Parathyroid adenoma (tissue), 2 donors: ENCODE data around the gene HGS.

Experiments
- H2AFZ ChIP-seq: fragments of 300-600 bp; sonication (generic); one replicate; pipeline ENCODE4 v1.7.0; 2017; ENCODE audit warnings: antibody characterized with exemption, mild to moderate bottlenecking
- H3K27ac ChIP-seq: fragments of 300-600 bp; sonication (generic); one replicate; pipeline ENCODE4 v1.7.0; 2017
- H3K27me3 ChIP-seq: fragments of 300-600 bp; sonication (generic); one replicate; pipeline ENCODE4 v1.7.0; 2017; ENCODE audit warnings: low read length; ENCODE audit not compliant: control insufficient read depth, insufficient read depth
- H3K36me3 ChIP-seq: fragments of 300-600 bp; sonication (generic); one replicate; pipeline ENCODE4 v1.7.0; 2017; ENCODE audit warnings: low read length; ENCODE audit not compliant: control insufficient read depth, insufficient read depth
- H3K4me1 ChIP-seq: fragments of 300-600 bp; sonication (generic); one replicate; pipeline ENCODE4 v1.7.0; 2017; ENCODE audit warnings: control low read depth
- H3K4me2 ChIP-seq: fragments of 300-600 bp; sonication (generic); one replicate; pipeline ENCODE4 v1.7.0; 2017; ENCODE audit warnings: low read length
- H3K4me3 ChIP-seq: fragments of 300-600 bp; sonication (generic); one replicate; pipeline ENCODE4 v1.7.0; 2017; ENCODE audit warnings: low read depth, low read length
- H3K79me2 ChIP-seq: fragments of 300-600 bp; sonication (generic); one replicate; pipeline ENCODE4 v1.7.0; 2017; ENCODE audit warnings: control low read depth
- H3K9ac ChIP-seq: fragments of 300-600 bp; sonication (generic); one replicate; pipeline ENCODE4 v1.7.0; 2017; ENCODE audit warnings: mild to moderate bottlenecking
- H3K9me3 ChIP-seq: fragments of 300-600 bp; sonication (generic); one replicate; pipeline ENCODE4 v1.7.0; 2017; ENCODE audit warnings: low read length; ENCODE audit not compliant: control insufficient read depth
- TF ChIP-seq, protein P1 (sequence below): fragments of 300-600 bp; sonication (generic); IDR thresholded peaks from one replicate; pipeline ENCODE4 v1.7.0; 2017; ENCODE audit warnings: antibody characterized with exemption, mild to moderate bottlenecking
- donor health status: primary hyperparathyroidism.

Gene HGS

GRCh38 chr17:81638683-81639082, 45.1 kb upstream of the HGS start:
- Histone ChIP-seq H3K4me3 (no peak overlapping the region), H3K27ac (no peak overlapping the region), H3K4me1 (peaks cover 3% of the 10 kb centered on the region), H3K79me2 (peaks cover 26% of the 10 kb centered on the region), H3K27me3 (no peaks in the 10 kb centered on the region), H3K9ac (no peak overlapping the region), H3K36me3 (no peaks in the 10 kb centered on the region), H2AFZ (no peak overlapping the region), H3K9me3 (no peaks in the 10 kb centered on the region), H3K4me2 (no peak overlapping the region)
- TF ChIP-seq, protein P1, sequence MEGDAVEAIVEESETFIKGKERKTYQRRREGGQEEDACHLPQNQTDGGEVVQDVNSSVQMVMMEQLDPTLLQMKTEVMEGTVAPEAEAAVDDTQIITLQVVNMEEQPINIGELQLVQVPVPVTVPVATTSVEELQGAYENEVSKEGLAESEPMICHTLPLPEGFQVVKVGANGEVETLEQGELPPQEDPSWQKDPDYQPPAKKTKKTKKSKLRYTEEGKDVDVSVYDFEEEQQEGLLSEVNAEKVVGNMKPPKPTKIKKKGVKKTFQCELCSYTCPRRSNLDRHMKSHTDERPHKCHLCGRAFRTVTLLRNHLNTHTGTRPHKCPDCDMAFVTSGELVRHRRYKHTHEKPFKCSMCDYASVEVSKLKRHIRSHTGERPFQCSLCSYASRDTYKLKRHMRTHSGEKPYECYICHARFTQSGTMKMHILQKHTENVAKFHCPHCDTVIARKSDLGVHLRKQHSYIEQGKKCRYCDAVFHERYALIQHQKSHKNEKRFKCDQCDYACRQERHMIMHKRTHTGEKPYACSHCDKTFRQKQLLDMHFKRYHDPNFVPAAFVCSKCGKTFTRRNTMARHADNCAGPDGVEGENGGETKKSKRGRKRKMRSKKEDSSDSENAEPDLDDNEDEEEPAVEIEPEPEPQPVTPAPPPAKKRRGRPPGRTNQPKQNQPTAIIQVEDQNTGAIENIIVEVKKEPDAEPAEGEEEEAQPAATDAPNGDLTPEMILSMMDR, result no peak

GRCh38 chr17:81640011-81640410, 43.8 kb upstream of the HGS start:
- peaks cover 13% of the 10 kb centered on the region for H3K79me2 ChIP-seq
- TF ChIP-seq, protein P1, result no peak
- no peak overlapping the region for H3K9ac ChIP-seq
- no peak overlapping the region for H3K4me3 ChIP-seq
- H3K27ac ChIP-seq, result no peak overlapping the region
- peaks cover 3% of the 10 kb centered on the region for H3K4me1 ChIP-seq
- no peaks in the 10 kb centered on the region for H3K9me3 ChIP-seq
- H3K27me3 ChIP-seq, result no peaks in the 10 kb centered on the region
- H3K36me3 ChIP-seq, result no peaks in the 10 kb centered on the region
- H2AFZ ChIP-seq, result no peak overlapping the region
- no peak overlapping the region for H3K4me2 ChIP-seq

GRCh38 chr17:81641825-81642489, 41.9 kb upstream of the HGS start:
- no peak overlapping the region for H3K4me3 ChIP-seq
- H3K36me3 ChIP-seq, result no peaks in the 10 kb centered on the region
- H3K4me1 ChIP-seq, result no peaks in the 10 kb centered on the region
- no peak overlapping the region for H3K9ac ChIP-seq
- no peaks in the 10 kb centered on the region for H3K27me3 ChIP-seq
- no peak overlapping the region for H3K4me2 ChIP-seq
- no peak overlapping the region for H3K27ac ChIP-seq
- no peaks in the 10 kb centered on the region for H3K79me2 ChIP-seq
- H2AFZ ChIP-seq, result no peak overlapping the region
- TF ChIP-seq, protein P1, result no peak
- no peaks in the 10 kb centered on the region for H3K9me3 ChIP-seq

DNA sequence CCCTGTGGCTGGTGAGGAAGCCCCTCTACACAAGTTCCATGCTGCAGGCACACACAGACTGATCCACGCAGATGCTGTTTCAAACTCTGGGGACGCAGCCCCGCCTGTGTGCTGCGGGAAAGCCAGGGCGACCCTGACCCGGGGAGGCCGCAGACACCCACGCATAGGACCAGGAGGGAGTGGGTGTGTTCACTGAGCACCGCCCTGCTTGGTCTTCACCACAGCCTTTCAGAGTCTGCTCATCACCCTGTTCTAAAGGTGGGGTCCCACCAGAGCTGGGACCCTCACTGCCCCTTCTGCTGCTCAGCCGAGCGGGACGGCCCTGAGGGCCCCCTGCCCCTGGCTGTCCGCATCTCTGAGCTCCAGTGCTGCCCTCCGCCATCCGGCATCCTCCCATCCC, 39.3 kb upstream of the HGS start:
- Histone ChIP-seq H3K4me1 (no peaks in the 10 kb centered on the region), H2AFZ (no peak overlapping the region), H3K27ac (no peak overlapping the region), H3K36me3 (no peaks in the 10 kb centered on the region), H3K27me3 (peaks cover 6% of the 10 kb centered on the region), H3K4me2 (no peak overlapping the region), H3K9me3 (no peaks in the 10 kb centered on the region), H3K9ac (no peak overlapping the region), H3K79me2 (no peaks in the 10 kb centered on the region), H3K4me3 (no peak overlapping the region)
- TF ChIP-seq, protein P1, result no peak
